ENCODE data around the gene OSMR.

GRCh38 chr5:38856660-38857059 lies 10.8 kb downstream of the OSMR start:
- TF ChIP-seq SIN3A (IDR thresholded peaks at IDR 0.05; ENCODE audit: borderline replicate concordance, insufficient read depth, low read length) (no peak), POLR2AphosphoS5 (IDR thresholded peaks at IDR 0.05; ENCODE audit: low read depth, low read length) (no peak), TAF1 (IDR thresholded peaks at IDR 0.05; ENCODE audit: borderline replicate concordance, insufficient read depth, low read length) (no peak), REST (IDR thresholded peaks at IDR 0.05; ENCODE audit: insufficient read depth in 1 of 2, low read depth in 2 of 2, low read length in 2 of 2) (no peak), FOXP2 (optimal IDR thresholded peaks at IDR 0.05; ENCODE audit: borderline replicate concordance, extremely low read depth, extremely low read length, insufficient read depth) (no peak)
